ENCODE measurements around the gene KRT84. TPM values are rescaled to one million over a fixed set of nuclear protein-coding genes. Genes with fewer than 3 reads are reported as not detected.

The KRT84 gene
- total RNA-seq, 1 donor: not detected

DNA sequence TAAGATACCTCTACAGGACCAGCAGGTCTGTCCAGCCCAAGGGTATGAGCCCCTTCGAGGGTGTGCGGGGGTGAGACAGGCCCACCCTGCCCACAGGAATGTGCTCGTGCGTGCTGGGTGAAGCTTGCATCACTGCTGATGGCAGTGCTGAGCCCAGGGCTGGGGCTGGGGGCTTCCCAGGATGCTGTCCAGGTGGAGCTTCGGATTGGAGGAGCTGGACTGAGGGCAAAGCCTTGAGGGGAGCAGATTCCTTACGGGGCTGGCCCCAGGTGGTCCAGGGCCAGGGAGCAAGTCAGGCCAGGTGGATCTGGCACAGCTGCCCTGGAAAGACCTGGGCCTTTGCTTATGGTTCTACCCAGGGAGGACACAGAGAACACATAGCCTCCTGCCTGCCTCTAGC lies 15.6 kb downstream of the KRT84 start:
- H3K4me1 ChIP-seq (ENCODE audit: insufficient read depth, low read length): peaks cover 9% of the 10 kb centered on the region
- no peaks in the 10 kb centered on the region for H3K79me2 ChIP-seq (ENCODE audit: insufficient read depth, low read length)
- no peaks in the 10 kb centered on the region for H4K20me1 ChIP-seq (ENCODE audit: insufficient read depth, low read length)
- H3K9me3 ChIP-seq (ENCODE audit: low read depth, low read length): no peaks in the 10 kb centered on the region
- H3K27me3 ChIP-seq (ENCODE audit: insufficient read depth, low read length): peaks cover 17% of the 10 kb centered on the region
- TF ChIP-seq, protein P1, sequence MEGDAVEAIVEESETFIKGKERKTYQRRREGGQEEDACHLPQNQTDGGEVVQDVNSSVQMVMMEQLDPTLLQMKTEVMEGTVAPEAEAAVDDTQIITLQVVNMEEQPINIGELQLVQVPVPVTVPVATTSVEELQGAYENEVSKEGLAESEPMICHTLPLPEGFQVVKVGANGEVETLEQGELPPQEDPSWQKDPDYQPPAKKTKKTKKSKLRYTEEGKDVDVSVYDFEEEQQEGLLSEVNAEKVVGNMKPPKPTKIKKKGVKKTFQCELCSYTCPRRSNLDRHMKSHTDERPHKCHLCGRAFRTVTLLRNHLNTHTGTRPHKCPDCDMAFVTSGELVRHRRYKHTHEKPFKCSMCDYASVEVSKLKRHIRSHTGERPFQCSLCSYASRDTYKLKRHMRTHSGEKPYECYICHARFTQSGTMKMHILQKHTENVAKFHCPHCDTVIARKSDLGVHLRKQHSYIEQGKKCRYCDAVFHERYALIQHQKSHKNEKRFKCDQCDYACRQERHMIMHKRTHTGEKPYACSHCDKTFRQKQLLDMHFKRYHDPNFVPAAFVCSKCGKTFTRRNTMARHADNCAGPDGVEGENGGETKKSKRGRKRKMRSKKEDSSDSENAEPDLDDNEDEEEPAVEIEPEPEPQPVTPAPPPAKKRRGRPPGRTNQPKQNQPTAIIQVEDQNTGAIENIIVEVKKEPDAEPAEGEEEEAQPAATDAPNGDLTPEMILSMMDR (IDR thresholded peaks at IDR 0.05; ENCODE audit: extremely low read depth, low read depth, low read length): no peak
- no peak overlapping the region for H3K4me3 ChIP-seq (ENCODE audit: insufficient read depth, low read length)
- H3K27ac ChIP-seq (ENCODE audit: low read depth, low read length): no peak overlapping the region
- H2AFZ ChIP-seq (ENCODE audit: low read length): no peak overlapping the region
- DNase-seq (ENCODE audit: insufficient read length, low spot score, missing footprints): peak; percentile 44
- H3K36me3 ChIP-seq (ENCODE audit: insufficient read depth, low read length): no peaks in the 10 kb centered on the region
- H3K4me2 ChIP-seq (ENCODE audit: insufficient read depth, low read length): no peak overlapping the region

GRCh38 chr12:52369211-52369610 lies 16.2 kb downstream of the KRT84 start:
- TF ChIP-seq, protein P1 (IDR thresholded peaks at IDR 0.05; ENCODE audit: extremely low read depth, low read depth, low read length): no peak
- no peak overlapping the region for H2AFZ ChIP-seq (ENCODE audit: low read length)
- H3K36me3 ChIP-seq (ENCODE audit: insufficient read depth, low read length): no peaks in the 10 kb centered on the region
- no peak overlapping the region for H3K4me2 ChIP-seq (ENCODE audit: insufficient read depth, low read length)
- H3K9me3 ChIP-seq (ENCODE audit: low read depth, low read length): no peaks in the 10 kb centered on the region
- H3K4me3 ChIP-seq (ENCODE audit: insufficient read depth, low read length): no peak overlapping the region
- DNase-seq (ENCODE audit: insufficient read length, low spot score, missing footprints): peak; percentile 31
- H3K27me3 ChIP-seq (ENCODE audit: insufficient read depth, low read length): peaks cover 22% of the 10 kb centered on the region
- peaks cover 9% of the 10 kb centered on the region for H3K4me1 ChIP-seq (ENCODE audit: insufficient read depth, low read length)
- H3K27ac ChIP-seq (ENCODE audit: low read depth, low read length): no peak overlapping the region
- no peaks in the 10 kb centered on the region for H3K79me2 ChIP-seq (ENCODE audit: insufficient read depth, low read length)
- no peaks in the 10 kb centered on the region for H4K20me1 ChIP-seq (ENCODE audit: insufficient read depth, low read length)

DNA sequence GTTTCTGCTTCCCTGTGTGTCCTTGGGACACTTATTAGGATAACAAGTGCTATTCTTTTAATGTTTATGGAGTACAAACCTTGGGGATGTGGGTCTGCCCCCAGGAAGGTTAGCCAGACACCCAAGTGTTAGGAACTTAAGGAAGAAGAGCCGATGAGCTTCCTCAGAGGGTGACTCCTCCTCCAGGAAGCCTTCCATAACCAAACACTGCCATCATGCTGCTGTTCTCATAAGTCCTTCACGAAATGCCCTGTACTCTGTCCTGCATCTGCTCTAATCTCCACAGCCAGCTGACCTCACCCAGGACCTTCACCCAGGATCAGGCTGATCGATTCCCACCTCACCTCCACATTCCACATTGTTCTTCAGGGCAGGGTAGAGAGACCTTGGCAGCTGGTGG lies 16.9 kb downstream of the KRT84 start:
- H3K4me3 ChIP-seq (ENCODE audit: insufficient read depth, low read length): no peak overlapping the region
- peak; percentile 25 for DNase-seq (ENCODE audit: insufficient read length, low spot score, missing footprints)
- no peaks in the 10 kb centered on the region for H3K79me2 ChIP-seq (ENCODE audit: insufficient read depth, low read length)
- H3K36me3 ChIP-seq (ENCODE audit: insufficient read depth, low read length): no peaks in the 10 kb centered on the region
- H3K9me3 ChIP-seq (ENCODE audit: low read depth, low read length): no peaks in the 10 kb centered on the region
- no peak overlapping the region for H3K27ac ChIP-seq (ENCODE audit: low read depth, low read length)
- H3K4me2 ChIP-seq (ENCODE audit: insufficient read depth, low read length): no peak overlapping the region
- TF ChIP-seq, protein P1 (IDR thresholded peaks at IDR 0.05; ENCODE audit: extremely low read depth, low read depth, low read length): no peak
- H4K20me1 ChIP-seq (ENCODE audit: insufficient read depth, low read length): no peaks in the 10 kb centered on the region
- H3K27me3 ChIP-seq (ENCODE audit: insufficient read depth, low read length): peaks cover 22% of the 10 kb centered on the region
- H3K4me1 ChIP-seq (ENCODE audit: insufficient read depth, low read length): peaks cover 9% of the 10 kb centered on the region
- H2AFZ ChIP-seq (ENCODE audit: low read length): no peak overlapping the region

DNA sequence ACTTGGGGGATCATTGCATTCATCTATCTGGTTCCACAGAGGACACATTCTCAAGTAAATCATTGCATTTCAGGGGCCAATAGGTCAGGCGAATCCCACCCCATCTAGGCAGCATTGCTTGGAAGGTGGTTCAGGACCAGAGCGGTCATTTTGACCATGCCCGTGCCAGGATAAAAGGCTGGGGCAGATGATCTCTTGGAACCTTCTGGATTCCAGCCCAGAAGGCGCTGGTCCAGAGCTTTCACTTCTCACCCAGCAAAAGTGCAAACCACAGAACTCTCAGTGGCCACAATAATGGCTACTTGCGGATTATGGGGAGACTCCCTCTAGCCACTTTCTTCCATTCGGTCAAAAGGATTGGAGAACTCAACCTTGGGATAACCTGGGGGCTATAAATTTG lies 17.6 kb downstream of the KRT84 start:
- Histone ChIP-seq H3K4me3 (ENCODE audit: insufficient read depth, low read length) (no peak overlapping the region), H3K9me3 (ENCODE audit: low read depth, low read length) (no peaks in the 10 kb centered on the region), H3K27ac (ENCODE audit: low read depth, low read length) (no peak overlapping the region), H3K27me3 (ENCODE audit: insufficient read depth, low read length) (peaks cover 22% of the 10 kb centered on the region), H3K36me3 (ENCODE audit: insufficient read depth, low read length) (no peaks in the 10 kb centered on the region), H4K20me1 (ENCODE audit: insufficient read depth, low read length) (no peaks in the 10 kb centered on the region), H3K4me2 (ENCODE audit: insufficient read depth, low read length) (no peak overlapping the region), H2AFZ (ENCODE audit: low read length) (no peak overlapping the region), H3K79me2 (ENCODE audit: insufficient read depth, low read length) (no peaks in the 10 kb centered on the region), H3K4me1 (ENCODE audit: insufficient read depth, low read length) (peaks cover 9% of the 10 kb centered on the region)
- TF ChIP-seq, protein P1 (IDR thresholded peaks at IDR 0.05; ENCODE audit: extremely low read depth, low read depth, low read length): no peak
- DNase-seq (ENCODE audit: insufficient read length, low spot score, missing footprints): peak; percentile 48
